K562 (cell line): Measurements from ENCODE around the gene NDUFS6. TPM values are rescaled to one million over a fixed set of nuclear protein-coding genes. Genes with fewer than 3 reads are reported as not detected.

Experiments
- CBFB ChIP-seq: sonication (generic); formaldehyde crosslinking; IDR thresholded peaks from 2 replicates; pipeline ENCODE4 v1.4.0; 2020; ENCODE audit warnings: mild to moderate bottlenecking, missing genetic modification reagents
- HDGF ChIP-seq: fragments of 450-650 bp; IDR thresholded peaks from 2 replicates; pipeline ENCODE4 v1.6.1; 2016
- KAT7 ChIP-seq: sonication (generic); formaldehyde crosslinking; IDR thresholded peaks from 2 replicates; pipeline ENCODE4 v1.8.0; 2022; ENCODE audit warnings: missing genetic modification reagents, mild to moderate bottlenecking, borderline replicate concordance
- KDM2B ChIP-seq: fragments of 250-450 bp; sonication (Bioruptor Pico); IDR thresholded peaks from 2 replicates; pipeline ENCODE4 v1.8.0; 2021; ENCODE audit warnings: mild to moderate bottlenecking, moderate library complexity
- NR2F6 ChIP-seq: fragments of 450-650 bp; formaldehyde crosslinking; IDR thresholded peaks from 2 replicates; pipeline ENCODE4 v1.4.0; 2020; ENCODE audit warnings: mild to moderate bottlenecking
- PHB ChIP-seq: fragments of 250-450 bp; sonication (Bioruptor Pico); IDR thresholded peaks from 2 replicates; pipeline ENCODE4 v1.5.0; 2021
- PRPF4 ChIP-seq: fragments of 200-400 bp; formaldehyde crosslinking; IDR thresholded peaks from one replicate; pipeline ENCODE4 v1.6.1; 2017; ENCODE audit warnings: low read length, low read depth, mild to moderate bottlenecking; ENCODE audit not compliant: insufficient read depth, poor library complexity, severe bottlenecking
- RBM17 ChIP-seq: fragments of 200-400 bp; formaldehyde crosslinking; IDR thresholded peaks from 2 replicates; pipeline ENCODE4 v1.6.1; 2017; ENCODE audit warnings: low read depth, mild to moderate bottlenecking, low read length, borderline replicate concordance
- SETDB1 ChIP-seq: IDR thresholded peaks from one replicate; pipeline ENCODE4 v1.6.1; 2012; ENCODE audit warnings: low read length, control low read depth, inconsistent platforms
- SIN3B ChIP-seq: fragments of 450-650 bp; IDR thresholded peaks from 2 replicates; pipeline ENCODE4 v1.6.1; 2017; ENCODE audit warnings: low read depth, mild to moderate bottlenecking, moderate library complexity
- SP1 ChIP-seq: sonication (generic); formaldehyde crosslinking; IDR thresholded peaks from 2 replicates; pipeline ENCODE4 v1.8.1; 2022; ENCODE audit warnings: mild to moderate bottlenecking, missing genetic modification reagents
- ZEB2 ChIP-seq: fragments of 450-650 bp; IDR thresholded peaks from 2 replicates; pipeline ENCODE4 v1.6.1; 2016
- ZFP36 ChIP-seq: fragments of 150-350 bp; IDR thresholded peaks from 2 replicates; pipeline ENCODE4 v1.6.1; 2018; ENCODE audit warnings: low read length, low read depth; ENCODE audit not compliant: partially characterized antibody
- ZNF12 ChIP-seq: sonication (generic); formaldehyde crosslinking; IDR thresholded peaks from 2 replicates; pipeline ENCODE4 v1.4.0; 2020; ENCODE audit warnings: mild to moderate bottlenecking, missing genetic modification reagents
- ZNF134 ChIP-seq: fragments of 250-450 bp; sonication (Bioruptor Pico); conservative IDR thresholded peaks from 2 replicates; pipeline ENCODE4 v1.4.0; 2020
- ZNF398 ChIP-seq: fragments of 250-450 bp; sonication (Bioruptor Pico); IDR thresholded peaks from 2 replicates; pipeline ENCODE4 v1.8.0; 2021; ENCODE audit warnings: moderate library complexity, mild to moderate bottlenecking, inconsistent platforms
- ZNF76 ChIP-seq: fragments of 250-450 bp; sonication (Bioruptor Pico); IDR thresholded peaks from 2 replicates; pipeline ENCODE4 v1.4.0; 2020; ENCODE audit warnings: mild to moderate bottlenecking, moderate library complexity, borderline replicate concordance
- polyA plus RNA-seq, 8 experiments: library from polyadenylated mRNA; depleted of rRNA in 4 of 8; stranded (reverse) in 5 of 8; unstranded in 3 of 8; fragments of >200 nt; fragmentation: Nextera tagmentation in 2 of 8; fragmentation: Illumina TruSeq in 1 of 8; extraction: Ambion mirVana in 2 of 8; extraction: Trizol in 1 of 8; gene quantifications; 2 replicates each; pipeline versions ENCODE4 v1.2.1 to v1.2.3, GENCODE V29; 2011 to 2014; ENCODE audit warnings: inconsistent platforms in 1 of 8, missing spikeins in 1 of 8
- total RNA-seq, 7 experiments: library from RNA; depleted of rRNA in 6 of 7; stranded (reverse); fragments of >200 nt in 6 of 7; fragmentation: Illumina TruSeq in 2 of 7; extraction: Trizol in 2 of 7; gene quantifications; 2 replicates each; pipeline versions ENCODE4 v1.2.1 to v1.2.3, GENCODE V29; 2011 to 2021; ENCODE audit warnings: low replicate concordance in 1 of 7
- TF ChIP-seq, protein P1 (sequence below): sonication (generic); formaldehyde crosslinking; IDR thresholded peaks from 2 replicates; pipeline ENCODE4 v1.8.1; 2023; ENCODE audit warnings: mild to moderate bottlenecking, missing genetic modification reagents
- TF ChIP-seq, protein P2 (sequence below): sonication (generic); formaldehyde crosslinking; IDR thresholded peaks from 2 replicates; pipeline ENCODE4 v1.8.0; 2022; ENCODE audit warnings: mild to moderate bottlenecking, missing genetic modification reagents
- TF ChIP-seq, protein P3 (sequence below): fragments of 200-400 bp; formaldehyde crosslinking; IDR thresholded peaks from 2 replicates; pipeline ENCODE4 v1.6.1; 2017; ENCODE audit warnings: mild to moderate bottlenecking, low read depth, low read length, moderate library complexity
- TF ChIP-seq, protein P4 (sequence below): sonication (generic); formaldehyde crosslinking; IDR thresholded peaks from 2 replicates; pipeline ENCODE4 v1.8.0; 2022; ENCODE audit warnings: missing genetic modification reagents, mild to moderate bottlenecking, borderline replicate concordance

NDUFS6 gene
- total and polyA plus RNA-seq, 9 of the 15 experiments (the other 6 are each of a cell fraction or from before 2014, with no cell fraction given) = 36.1 to 291 (median 77.0) TPM

DNA sequence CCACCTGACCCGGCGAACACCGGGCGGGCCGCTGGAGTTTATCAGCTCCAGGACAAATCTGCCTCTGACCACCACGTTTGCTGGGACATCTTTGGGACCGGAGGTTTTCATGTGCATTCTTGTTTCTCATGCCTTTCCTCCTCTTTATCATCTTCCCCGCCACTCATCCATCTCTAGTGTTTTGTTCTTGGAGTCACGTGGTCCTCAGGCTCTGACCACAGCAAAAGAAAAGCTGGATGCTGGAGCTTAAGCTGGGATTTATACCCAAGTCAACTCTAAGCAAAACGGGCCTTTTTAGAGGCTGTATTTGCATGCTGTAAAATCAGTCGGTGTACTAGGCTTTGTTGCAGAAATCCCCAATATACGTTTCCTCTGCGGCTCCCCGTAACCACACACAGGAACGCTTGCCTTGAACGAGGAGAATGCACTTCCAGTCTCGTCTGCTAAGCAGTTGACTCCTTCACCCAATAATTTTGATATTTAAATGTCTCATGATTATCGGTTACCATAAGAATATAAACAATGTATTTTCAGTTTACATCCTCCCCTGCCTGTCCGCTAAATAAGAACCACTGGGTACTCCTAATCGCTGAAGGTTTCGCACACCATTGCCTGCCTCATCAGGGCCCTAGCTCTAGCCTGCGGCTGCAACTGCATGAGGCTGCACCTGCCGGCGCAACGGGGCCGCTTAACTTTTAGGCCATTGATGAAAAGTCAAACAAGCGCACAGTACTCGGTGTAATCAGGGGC is 560 bp upstream of the NDUFS6 start (continued):
- no peak for TF ChIP-seq ZNF134
- TF ChIP-seq ZNF12 (CRISPR knock-in tag) = no peak; the same call in 1 of the 2 replicates
- TF ChIP-seq PHB (CRISPR knock-in tag) = no peak
- TF ChIP-seq, protein P1, sequence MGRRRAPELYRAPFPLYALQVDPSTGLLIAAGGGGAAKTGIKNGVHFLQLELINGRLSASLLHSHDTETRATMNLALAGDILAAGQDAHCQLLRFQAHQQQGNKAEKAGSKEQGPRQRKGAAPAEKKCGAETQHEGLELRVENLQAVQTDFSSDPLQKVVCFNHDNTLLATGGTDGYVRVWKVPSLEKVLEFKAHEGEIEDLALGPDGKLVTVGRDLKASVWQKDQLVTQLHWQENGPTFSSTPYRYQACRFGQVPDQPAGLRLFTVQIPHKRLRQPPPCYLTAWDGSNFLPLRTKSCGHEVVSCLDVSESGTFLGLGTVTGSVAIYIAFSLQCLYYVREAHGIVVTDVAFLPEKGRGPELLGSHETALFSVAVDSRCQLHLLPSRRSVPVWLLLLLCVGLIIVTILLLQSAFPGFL = peak; percentile 45; the same call in 1 of the 2 replicates
- no peak; the same call in 1 of the 2 replicates for TF ChIP-seq CBFB (CRISPR knock-in tag)
- TF ChIP-seq KAT7 = no peak; the same call in 1 of the 2 replicates
- TF ChIP-seq SP1 = no peak
- TF ChIP-seq ZFP36 = no peak
- TF ChIP-seq KDM2B (CRISPR knock-in tag) = no peak
- no peak for TF ChIP-seq ZEB2
- TF ChIP-seq NR2F6 (CRISPR knock-in tag) = no peak
- TF ChIP-seq ZNF76 (CRISPR knock-in tag) = no peak
- 0 out of 2 replicates have a peak, but pooled peaks have one; percentile 32 for TF ChIP-seq HDGF
- TF ChIP-seq, protein P2, sequence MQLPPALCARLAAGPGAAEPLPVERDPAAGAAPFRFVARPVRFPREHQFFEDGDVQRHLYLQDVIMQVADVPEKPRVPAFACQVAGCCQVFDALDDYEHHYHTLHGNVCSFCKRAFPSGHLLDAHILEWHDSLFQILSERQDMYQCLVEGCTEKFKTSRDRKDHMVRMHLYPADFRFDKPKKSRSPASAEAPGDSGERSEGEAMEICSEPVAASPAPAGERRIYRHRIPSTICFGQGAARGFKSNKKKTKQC (CRISPR knock-in tag) = no peak
- TF ChIP-seq ZNF398 (CRISPR knock-in tag) = no peak
- TF ChIP-seq, protein P3, sequence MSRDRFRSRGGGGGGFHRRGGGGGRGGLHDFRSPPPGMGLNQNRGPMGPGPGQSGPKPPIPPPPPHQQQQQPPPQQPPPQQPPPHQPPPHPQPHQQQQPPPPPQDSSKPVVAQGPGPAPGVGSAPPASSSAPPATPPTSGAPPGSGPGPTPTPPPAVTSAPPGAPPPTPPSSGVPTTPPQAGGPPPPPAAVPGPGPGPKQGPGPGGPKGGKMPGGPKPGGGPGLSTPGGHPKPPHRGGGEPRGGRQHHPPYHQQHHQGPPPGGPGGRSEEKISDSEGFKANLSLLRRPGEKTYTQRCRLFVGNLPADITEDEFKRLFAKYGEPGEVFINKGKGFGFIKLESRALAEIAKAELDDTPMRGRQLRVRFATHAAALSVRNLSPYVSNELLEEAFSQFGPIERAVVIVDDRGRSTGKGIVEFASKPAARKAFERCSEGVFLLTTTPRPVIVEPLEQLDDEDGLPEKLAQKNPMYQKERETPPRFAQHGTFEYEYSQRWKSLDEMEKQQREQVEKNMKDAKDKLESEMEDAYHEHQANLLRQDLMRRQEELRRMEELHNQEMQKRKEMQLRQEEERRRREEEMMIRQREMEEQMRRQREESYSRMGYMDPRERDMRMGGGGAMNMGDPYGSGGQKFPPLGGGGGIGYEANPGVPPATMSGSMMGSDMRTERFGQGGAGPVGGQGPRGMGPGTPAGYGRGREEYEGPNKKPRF = no peak
- no peak for TF ChIP-seq PRPF4
- no peak for TF ChIP-seq RBM17
- no peak for TF ChIP-seq SETDB1
- TF ChIP-seq SIN3B = no peak
- TF ChIP-seq, protein P4, sequence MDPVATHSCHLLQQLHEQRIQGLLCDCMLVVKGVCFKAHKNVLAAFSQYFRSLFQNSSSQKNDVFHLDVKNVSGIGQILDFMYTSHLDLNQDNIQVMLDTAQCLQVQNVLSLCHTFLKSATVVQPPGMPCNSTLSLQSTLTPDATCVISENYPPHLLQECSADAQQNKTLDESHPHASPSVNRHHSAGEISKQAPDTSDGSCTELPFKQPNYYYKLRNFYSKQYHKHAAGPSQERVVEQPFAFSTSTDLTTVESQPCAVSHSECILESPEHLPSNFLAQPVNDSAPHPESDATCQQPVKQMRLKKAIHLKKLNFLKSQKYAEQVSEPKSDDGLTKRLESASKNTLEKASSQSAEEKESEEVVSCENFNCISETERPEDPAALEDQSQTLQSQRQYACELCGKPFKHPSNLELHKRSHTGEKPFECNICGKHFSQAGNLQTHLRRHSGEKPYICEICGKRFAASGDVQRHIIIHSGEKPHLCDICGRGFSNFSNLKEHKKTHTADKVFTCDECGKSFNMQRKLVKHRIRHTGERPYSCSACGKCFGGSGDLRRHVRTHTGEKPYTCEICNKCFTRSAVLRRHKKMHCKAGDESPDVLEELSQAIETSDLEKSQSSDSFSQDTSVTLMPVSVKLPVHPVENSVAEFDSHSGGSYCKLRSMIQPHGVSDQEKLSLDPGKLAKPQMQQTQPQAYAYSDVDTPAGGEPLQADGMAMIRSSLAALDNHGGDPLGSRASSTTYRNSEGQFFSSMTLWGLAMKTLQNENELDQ (CRISPR knock-in tag) = no peak
